GM03348 (cell line): ENCODE measurements around the gene SIPA1L3.

Experiments
- DNase-seq: peaks from one replicate; pipeline ENCODE4 v3.0.0; 2012; ENCODE audit warnings: low spot score

SIPA1L3 gene

DNA sequence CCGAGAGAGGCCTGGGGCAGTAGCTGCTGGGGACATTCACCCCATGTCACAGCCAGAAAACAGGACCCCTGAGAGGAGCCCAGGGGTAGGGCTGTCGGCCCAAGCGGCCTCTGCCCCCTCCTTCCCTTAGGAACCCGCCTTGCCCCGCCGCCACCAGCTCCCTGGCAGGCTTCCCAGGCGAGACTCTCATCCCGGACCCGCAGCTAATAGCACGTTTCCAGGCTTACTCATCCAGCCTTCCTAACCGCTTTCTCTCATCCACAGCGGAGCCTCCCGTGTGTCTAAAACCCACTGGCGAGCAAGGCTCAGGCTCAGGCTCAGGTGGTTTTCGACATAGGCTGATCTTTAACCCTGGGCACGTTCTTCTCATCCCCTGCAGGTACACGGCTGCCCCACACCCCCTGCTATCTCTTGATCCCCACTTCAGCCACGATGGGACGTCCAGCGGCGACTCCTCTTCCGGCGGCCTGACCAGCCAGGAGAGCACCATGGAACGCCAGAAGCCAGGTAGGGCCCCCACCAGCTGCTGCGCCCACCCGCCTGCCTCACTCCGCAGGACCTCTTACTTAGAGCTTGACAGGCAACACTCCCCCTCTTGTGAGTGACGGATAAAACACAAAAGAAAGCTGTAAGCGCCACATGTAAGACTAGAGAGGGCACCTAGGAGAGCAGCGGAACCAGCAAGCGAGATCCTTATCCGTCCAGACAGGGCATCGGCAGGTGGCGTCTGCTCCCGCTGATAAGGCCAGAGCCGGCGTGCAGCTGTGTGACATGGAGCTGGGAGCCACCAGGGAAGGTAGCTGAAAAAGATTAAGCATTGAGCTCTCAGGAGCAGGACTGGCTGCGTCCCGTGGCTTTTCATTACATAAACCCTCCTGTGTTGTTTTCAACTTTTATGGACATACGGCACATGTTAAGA lies 245.7 kb downstream of the SIPA1L3 start:
- no peak for DNase-seq

DNA sequence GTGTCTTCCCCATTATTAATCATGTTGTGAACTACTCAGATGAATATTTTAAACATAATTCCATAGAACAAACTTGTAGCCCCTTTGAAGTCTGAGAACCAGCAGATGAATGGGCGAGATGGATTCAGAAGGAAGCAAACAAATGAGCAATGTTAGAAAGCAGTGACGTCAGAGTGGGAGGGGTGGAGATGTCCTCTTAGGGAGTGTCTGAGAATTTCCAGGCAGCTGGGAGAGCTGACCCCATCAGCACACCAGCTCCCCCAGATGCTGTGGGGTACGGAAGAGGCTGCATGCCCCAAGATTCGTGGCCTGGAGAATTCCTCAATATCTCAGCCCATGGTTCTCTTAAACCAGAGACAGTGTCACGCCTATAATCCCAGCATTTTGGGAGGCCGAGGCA lies 248.4 kb downstream of the SIPA1L3 start:
- DNase-seq = no peak

DNA sequence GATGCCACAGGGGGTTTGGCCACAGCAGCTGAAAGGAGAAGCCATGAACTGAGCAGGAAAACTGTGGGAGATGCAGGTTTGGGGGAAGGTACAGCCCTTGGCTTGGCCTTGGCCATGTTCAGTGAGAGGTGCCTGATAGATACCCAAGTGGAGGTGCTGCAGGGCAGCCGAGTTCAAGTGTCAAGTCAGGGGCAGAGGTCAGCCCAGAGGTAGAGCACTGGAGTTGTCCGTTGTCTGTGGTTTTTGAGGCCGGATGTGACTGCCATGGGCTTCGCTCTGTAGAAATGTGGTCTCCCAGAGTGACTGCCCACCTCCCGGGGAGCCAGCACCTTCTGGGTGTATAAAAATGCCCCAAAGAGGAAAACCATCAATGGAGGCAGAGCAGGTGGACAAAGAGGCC lies 251.7 kb downstream of the SIPA1L3 start:
- no peak for DNase-seq

DNA sequence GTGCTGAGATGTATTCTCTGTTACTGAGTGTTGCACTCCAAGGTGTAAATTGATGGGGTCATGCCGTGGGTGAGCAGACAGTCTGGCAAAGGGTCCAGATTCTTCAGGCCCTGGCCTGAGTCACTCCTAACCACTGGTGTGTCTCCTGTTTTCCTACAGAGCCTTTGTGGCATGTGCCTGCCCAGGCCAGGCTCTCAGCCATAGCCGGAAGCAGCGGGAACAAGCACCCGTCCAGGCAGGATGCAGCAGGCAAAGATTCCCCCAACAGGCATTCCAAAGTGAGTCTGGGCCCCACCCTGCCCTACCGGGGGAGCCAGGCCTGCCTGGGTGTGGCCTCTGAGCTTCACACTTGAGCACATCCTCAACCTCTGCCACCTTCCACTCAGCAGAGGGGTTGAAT lies 255.1 kb downstream of the SIPA1L3 start:
- DNase-seq = no peak

DNA sequence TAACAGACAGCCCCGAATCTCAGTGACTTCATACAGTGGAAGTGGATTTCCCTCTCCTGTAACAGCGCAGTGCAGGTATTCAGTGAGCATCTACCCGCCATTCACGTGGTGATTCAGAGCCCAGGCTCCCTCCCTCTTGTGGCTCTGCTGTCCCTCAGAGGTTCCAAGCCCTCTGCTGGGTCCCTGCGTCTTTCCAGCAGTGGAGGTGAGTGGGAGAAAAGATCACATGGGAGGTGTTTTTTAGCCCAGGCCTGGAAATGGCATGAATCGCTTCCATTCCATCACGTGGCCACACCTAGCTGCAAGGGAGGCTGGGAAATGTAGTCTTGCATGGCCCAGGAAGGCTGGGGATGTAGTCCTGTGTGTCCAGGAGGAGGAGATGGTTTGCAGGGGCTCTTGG lies 255.6 kb downstream of the SIPA1L3 start:
- no peak for DNase-seq

DNA sequence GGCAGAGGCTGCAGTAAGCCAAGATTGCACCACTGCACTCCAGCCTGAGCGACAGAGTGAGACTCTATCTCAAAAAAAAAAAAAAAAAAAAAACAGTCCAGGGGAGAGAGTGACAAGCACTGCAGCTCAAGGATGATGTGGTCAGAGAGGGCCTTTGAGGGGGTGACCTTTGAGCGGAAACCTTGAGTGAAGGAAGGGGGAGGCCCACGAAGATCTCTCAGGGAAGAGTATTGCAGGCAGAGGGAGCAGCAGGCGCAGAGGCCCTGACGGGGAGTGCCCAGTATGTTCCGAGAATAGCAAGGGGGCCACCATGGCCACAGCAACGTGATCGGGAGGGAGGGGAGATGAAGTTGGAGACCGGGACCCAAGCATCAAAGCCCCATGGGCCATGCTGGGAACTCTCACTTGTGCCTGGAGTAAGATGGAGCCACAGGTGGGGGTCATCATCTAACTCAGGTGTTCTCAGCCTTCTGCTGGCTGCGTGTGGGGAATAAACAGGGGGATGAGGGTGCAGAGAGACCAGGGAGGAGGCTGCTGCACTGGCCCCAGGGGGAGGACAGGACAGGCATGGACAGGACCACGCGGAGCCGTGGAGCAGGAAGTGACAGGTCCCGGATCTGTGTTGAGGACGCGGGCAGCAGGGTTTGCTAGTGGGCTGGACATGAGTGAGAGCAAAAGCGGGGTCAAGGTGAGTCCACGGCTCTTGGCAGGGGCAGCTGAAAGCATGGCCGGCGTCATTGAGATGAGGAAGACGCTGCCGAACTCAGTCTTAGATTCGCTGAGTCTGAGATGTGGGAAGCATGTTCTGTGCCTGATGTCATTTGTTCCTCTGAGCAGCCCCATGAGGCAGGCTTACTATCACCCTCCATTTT lies 256.6 kb downstream of the SIPA1L3 start:
- DNase-seq = no peak

DNA sequence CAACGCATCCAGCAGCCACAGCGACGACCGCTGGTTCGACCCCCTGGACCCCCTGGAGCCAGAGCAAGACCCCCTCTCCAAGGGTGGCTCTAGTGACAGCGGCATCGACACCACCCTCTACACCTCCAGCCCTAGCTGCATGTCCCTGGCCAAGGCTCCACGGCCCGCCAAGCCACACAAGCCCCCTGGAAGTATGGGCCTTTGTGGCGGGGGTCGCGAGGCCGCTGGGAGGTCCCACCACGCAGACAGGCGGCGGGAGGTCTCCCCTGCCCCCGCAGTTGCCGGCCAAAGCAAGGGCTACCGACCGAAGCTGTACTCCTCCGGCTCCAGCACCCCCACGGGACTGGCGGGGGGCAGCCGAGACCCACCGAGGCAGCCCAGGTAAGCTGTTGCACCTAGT lies 257.5 kb downstream of the SIPA1L3 start:
- DNase-seq = no peak

DNA sequence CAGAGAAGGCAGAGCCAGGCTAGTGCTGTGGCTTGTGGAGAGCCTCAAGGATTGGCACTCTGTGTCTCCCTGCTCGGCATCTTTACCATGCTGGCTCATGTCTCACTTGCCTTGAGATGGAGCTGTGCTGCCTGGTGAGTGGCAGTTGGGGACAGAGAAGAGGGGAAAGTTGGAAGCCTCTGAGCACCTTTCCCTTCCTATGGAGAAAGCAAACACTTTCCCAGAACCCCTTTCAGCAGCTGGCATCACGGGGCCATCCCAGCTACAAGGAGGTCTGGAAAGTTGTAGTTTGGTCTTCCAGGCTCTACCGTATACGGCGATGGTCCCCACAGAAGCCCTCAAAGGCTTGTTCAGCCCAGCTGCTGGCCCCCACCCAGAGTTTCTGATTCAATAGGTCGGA lies 258.3 kb downstream of the SIPA1L3 start:
- no peak for DNase-seq

DNA sequence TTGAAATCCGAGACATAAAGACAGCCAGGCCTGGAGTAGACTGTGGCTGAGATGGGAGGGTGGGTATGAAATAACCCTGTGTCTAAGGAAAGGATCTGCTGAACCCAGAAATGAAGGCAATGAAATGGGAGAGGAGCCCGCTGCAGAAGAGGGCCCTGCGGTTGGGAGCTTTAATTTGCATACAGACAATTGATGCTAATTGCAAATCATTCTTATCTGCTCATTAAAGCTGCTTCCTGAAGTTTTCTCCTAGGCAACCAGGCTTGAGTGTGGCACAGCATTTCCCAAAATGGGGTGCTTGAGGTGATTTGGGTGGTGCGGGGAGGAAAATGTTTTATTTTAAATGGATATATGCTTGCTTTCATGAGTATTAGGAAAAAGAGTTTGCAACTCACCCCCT lies 261.6 kb downstream of the SIPA1L3 start:
- DNase-seq = no peak

DNA sequence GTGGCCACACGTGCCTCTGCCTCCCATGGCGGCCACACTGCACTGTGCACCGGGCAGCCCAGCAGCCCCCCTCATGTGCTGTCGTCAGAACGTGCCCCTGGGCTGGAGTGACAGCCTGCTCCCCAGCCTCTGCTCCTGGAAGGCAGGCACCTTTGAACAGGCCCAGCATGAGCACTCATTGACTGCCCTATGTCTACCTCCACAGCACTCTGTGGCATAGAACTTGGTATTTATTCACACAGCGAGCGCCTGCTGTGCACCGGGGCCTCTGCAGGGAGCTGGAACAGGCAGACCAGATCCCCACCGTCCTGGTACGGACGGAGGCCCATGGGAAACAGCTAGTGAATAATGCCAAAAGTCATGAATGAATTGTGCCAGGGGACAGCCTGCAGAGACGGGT lies 263.3 kb downstream of the SIPA1L3 start:
- DNase-seq = no peak

DNA sequence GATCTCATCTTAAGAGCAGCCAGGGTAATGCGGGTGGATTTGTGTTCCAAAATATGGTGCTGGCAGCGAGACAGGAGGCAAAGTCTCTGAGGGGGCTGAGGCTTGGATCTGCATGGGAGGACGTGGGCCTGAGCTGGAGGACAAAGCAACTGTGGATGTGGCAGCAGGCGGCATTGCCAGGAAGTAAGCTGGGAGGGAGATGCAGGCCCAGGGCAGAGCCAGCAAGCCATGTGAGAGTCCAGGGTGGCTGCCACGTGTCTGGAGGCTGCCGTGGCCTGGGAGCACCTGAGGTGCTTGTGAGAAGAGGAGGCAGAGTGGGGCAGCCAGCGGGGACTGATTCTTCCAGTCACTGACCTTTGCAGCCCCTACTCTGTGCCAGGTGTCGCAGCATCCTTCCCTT lies 265.0 kb downstream of the SIPA1L3 start:
- DNase-seq = no peak

DNA sequence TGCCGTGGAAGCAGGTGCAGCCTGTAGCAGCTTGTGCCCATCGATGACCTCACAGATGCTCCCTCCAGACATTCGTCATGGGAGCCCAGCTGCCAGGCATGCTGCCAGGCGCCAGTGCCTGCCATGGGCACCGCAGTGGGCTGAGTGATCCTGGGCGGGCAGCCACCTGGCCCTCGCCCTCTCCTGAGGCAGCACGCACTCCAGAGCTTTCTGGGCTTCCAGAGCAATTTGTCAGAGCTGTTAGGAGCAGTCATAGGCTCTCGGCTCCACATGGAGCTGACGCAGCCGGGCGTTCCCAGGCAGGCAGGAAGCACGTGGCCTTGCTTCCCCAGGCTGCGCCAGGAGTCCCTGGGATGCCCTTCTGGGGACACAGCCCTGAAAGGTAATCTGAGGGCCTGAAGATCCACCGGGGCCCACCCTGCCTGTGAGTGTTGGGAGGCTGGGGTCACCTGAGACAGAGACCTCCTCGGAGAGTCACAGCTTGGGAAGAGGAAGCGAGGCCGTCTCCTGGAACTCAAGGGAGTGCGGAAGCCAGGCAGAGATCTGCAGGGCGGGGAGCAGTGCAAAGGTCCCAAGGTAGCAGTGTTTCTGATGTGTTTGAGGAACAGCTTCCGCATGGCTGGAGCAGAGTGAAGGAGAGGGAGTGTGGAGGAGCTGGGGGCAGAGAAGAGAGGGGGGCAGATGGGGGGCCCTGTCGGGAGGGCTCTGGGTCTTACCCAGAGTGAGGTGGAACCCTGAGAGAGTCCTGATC lies 266.5 kb downstream of the SIPA1L3 start:
- peak; percentile 94 for DNase-seq

DNA sequence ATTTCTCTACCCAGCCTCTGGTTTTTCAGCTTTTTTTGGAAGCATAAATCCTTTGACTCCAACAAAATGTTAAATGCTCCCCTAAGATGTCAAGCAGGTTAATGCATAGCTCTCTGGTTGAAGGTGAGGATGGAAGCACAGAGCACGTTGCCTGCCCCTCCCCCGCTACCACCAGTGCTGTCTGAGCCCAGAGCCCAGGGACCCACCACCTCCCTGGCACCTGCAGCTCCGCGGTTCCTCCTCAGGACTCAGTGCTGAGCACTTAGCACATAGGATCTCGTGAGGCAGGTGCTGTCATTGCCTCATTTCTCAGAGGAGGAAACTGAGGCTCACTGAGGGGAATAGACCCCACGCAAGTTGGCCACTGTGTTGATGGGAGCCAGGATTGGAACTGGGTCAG lies 268.4 kb downstream of the SIPA1L3 start:
- DNase-seq = no peak

DNA sequence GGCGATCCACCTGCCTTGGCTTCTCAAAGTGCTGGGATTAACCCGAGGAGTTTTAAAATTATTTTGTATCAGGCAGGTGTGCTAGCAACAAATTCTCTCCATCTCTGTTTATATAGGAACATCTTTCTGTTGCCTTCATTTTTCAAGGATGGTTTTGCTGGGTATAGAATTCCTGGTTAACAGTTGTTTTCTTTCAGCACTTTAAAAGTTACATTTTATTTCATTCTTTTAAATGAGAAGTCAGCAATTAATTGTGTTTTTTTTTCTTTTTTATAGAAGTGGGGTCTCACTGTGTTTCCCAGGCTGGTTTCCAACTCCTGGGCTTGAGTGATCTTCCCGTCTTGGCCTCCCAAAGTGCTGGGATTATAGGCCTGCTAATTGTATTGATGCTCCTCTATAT lies 273.1 kb downstream of the SIPA1L3 start:
- no peak for DNase-seq

DNA sequence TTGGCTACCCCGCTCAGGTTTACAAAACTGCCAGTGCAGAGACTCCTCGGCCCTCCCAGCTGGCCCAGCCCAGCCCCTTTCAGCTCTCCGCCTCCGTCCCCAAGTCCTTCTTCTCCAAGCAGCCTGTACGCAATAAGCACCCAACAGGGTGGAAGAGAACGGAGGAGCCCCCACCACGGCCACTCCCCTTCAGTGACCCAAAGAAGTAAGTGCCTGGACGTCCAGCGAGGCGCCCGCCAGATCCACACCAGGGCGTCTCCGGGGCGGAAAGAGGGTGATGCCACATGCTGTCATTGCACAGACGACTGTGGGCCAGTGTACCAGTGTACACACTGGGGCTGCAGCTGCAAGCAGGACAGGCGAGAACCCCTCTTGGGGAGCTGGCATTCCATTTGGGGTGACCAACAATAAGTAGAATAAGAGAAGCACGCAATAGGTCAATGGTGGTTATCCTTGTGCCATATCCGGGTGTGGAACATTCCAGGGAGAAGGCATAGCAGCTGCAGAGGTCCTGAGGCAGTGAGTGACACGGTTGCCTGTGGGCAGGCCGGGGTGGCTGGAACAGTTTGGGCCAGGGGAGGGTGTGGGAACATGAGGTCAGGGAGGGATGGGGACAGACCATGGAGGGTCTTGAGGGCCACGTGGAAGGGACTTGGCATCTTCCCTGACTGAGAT lies 275.7 kb downstream of the SIPA1L3 start:
- DNase-seq = no peak

DNA sequence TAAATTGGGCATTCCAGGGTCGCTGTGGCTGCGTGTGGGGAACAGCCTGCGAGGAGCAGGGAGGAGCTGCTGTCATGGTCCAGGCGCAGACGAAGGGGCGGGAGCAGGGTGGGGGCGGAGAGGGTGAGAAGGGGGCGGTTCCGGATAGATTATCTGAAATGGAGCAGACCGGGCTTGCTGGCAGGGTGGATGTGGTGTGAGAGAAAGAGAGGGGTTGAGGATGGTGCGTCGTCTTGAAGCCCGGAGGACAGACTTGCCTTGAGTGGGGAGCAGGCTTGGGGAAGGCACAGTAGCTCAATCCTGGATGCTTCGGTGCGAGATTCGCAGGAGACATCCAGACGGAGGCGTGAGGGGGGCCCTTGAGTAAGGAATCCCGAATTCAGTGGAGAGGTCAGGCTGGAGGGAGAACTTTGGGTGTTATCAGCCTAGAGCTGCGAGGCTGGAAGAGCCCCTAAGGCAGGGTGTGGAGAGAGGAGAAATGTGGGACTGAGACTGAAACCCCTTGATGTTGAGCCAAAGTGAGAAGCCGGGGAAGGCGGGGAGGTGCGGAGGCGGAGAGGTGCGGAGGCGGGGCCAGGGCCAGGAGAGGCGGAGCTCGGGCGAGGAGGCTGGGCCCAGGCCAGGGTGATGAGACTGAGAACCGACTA lies 276.4 kb downstream of the SIPA1L3 start:
- peak; percentile 84 for DNase-seq

DNA sequence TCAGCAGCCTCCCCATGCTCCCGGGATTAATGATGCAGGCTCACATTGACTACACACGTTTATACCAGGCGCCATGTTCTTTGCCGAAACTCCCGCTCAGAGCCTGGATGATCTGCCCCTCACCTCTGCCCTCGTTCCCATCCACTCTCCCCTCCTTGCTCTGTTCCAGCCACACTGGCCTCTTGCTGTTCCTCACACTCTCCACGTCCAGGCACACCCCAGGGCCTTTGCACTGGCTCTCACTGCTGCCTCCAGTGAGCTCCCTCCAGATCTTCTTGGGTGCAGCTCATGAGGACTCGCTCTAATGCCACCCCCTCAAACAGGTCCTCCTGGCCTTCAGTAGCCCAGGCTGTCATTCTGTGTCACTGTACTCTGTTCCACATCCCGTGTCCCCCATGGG lies 277.8 kb downstream of the SIPA1L3 start:
- DNase-seq = no peak

DNA sequence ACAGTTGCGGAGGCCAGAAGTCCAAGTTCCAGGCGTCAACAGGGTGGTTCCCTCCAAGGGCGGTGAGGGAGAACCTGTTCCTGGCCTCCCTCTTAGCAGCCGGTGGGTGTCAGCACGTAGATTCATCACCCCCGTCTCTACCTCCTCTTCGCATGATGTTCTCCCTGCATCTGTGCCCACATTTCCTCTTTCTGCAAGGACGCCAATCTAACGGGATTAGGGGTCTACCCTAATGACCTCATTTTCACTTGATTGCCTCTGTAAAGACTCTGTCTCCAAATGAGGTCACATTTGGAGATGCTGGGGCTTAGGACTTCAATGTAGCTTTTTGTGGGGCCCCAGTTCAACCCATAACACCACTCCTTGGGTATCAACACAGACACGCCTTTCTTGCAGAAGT lies 278.6 kb downstream of the SIPA1L3 start:
- DNase-seq = no peak

DNA sequence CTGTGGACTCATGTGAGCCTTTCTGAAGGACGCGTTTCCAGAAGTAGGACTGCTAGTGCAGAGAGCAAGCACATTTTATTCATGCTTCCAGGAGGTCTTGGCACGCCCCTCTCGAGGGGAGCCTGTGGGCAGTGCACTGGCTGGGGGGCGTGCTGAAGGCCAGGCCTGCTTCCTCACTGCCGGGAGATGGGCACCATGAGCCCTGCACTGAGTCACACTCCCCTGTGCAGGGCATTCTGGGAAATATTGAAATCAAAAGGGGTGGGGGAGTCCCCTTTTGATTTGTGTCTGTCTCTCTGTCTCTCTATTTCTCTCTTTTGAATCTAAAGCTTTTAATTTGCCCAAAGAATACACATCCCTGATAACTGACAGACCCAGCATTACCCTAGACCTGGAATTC lies 283.1 kb downstream of the SIPA1L3 start:
- DNase-seq = no peak

DNA sequence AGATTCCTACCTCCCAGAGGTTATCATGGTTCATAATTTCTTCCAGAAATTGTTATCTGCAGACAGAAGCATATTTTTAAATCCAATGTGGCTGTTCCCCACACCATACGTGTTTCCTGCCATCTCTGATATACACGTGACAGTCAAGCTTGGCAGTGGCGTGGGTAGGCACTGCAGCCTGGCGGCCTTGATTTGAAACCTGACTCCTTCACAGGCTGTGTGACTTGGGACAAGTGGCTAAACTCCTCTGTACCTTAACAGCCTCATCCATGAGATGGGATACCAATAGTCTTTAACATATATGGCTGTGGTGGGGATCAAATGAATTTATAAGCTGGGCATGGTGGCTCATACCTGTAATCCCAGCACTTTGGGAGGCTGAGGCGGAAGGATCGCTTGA lies 283.8 kb downstream of the SIPA1L3 start:
- DNase-seq = no peak

DNA sequence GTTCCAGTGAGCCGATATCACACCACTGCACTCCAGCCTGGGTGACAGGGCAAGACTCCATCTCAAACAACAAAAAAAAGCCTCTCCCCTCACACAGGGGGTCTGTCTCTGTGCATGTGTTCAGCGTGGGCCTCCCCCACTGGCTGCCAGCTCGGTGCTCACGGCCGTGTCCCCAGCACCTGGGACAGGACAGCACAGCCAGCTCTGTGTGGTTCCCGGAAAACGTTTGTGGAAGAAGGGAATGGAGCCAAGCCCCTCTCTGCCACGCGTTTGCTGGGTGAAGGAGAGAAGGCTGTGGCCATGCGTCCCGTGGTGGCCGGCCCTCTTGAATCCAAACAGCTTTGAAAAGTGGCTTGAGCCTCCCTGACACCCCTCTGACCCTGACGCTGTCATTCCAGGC lies 284.7 kb downstream of the SIPA1L3 start:
- no peak for DNase-seq
